ENCODE measurements around the gene CLEC2L. TPM values are rescaled to one million over a fixed set of nuclear protein-coding genes. Genes with fewer than 3 reads are reported as not detected.

CLEC2L gene
- total and polyA plus RNA-seq, 2 of the 8 experiments (the other 6 are each of a cell fraction or from before 2014, with no cell fraction given): 0.20 to 1.9 TPM

GRCh38 chr7:139495580-139496125 lies 27.8 kb upstream of the CLEC2L start:
- Histone ChIP-seq H3K9ac (replicated peaks in 1 of 4; ENCODE audit: extremely low read depth in 1 of 4, low read depth in 3 of 4, low read length in 3 of 4) (no peak overlapping the region), H3K23ac (ENCODE audit: insufficient read length) (no peak overlapping the region), H3K4me2 (ENCODE audit: insufficient read depth in 1 of 2, low read depth in 2 of 2, low read length in 2 of 2) (no peak overlapping the region), H3K4me3 (ENCODE audit: extremely low read depth in 1 of 4, insufficient read depth in 2 of 4, low read depth in 3 of 4, low read length in 4 of 4) (no peak overlapping the region), H3K4ac (replicated peaks; ENCODE audit: insufficient read length, low read depth, low read length) (no peak overlapping the region), H3K36me3 (ENCODE audit: control insufficient read depth in 2 of 4, insufficient read depth in 4 of 4, low read length in 3 of 4) (no peaks in the 10 kb centered on the region), H3K4me1 (replicated peaks in 1 of 4; ENCODE audit: control insufficient read depth in 3 of 4, insufficient read depth in 4 of 4, low read length in 3 of 4) (no peaks in the 10 kb centered on the region), H2BK20ac (ENCODE audit: low read length) (no peak overlapping the region), H4K91ac (replicated peaks; ENCODE audit: insufficient read length, low read length) (no peak overlapping the region), H3K14ac (ENCODE audit: insufficient read length) (no peak overlapping the region), H3K23me2 (ENCODE audit: low read depth, low read length) (no peaks in the 10 kb centered on the region), H3K9me3 (ENCODE audit: insufficient read depth in 2 of 2, low read depth in 1 of 2, low read length in 1 of 2) (no peaks in the 10 kb centered on the region), H2BK120ac (replicated peaks; ENCODE audit: low read depth, low read length) (no peak overlapping the region), H4K8ac (ENCODE audit: extremely low read depth, insufficient read depth, low read length) (no peak overlapping the region), H3K18ac (ENCODE audit: extremely low read depth, low read length) (no peak overlapping the region; the same call in 1 of the 2 replicates), H2AFZ (ENCODE audit: low read length) (no peak overlapping the region), H4K5ac (ENCODE audit: insufficient read length, low read depth, low read length) (no peak overlapping the region), H3K27ac (ENCODE audit: low read depth, low read length) (no peak overlapping the region), H2BK12ac (ENCODE audit: low read depth, low read length) (no peak overlapping the region), H3K27me3 (replicated peaks in 1 of 4; ENCODE audit: control insufficient read depth in 3 of 4, extremely low read depth in 1 of 4, insufficient read depth in 3 of 4, low read length in 3 of 4) (peaks cover 0 to 7% (median 5%) of the 10 kb centered on the region in 4 experiments; a peak in 3 of 7 replicates), H4K20me1 (replicated peaks in 1 of 2; ENCODE audit: control insufficient read depth in 1 of 2, insufficient read depth in 2 of 2, low read length in 2 of 2) (no peaks in the 10 kb centered on the region), H2AK5ac (ENCODE audit: low read depth, low read length) (0 out of 2 replicates have a peak overlapping the region, but pooled peaks have one; percentile 78), H2BK5ac (ENCODE audit: low read depth, low read length) (0 out of 2 replicates have a peak overlapping the region, but pooled peaks have one; percentile 78), H3K79me1 (ENCODE audit: low read depth, low read length) (no peaks in the 10 kb centered on the region), H3K56ac (replicated peaks; ENCODE audit: insufficient read length, low read depth, low read length) (no peak overlapping the region), H3K79me2 (ENCODE audit: control insufficient read depth in 1 of 2, insufficient read depth in 2 of 2, low read length in 2 of 2) (no peaks in the 10 kb centered on the region), H2BK15ac (ENCODE audit: low read length) (peak overlapping the region; percentile 46; the same call in 1 of the 2 replicates)
- no peak for FAIRE-seq
- ChIA-PET POLR2A (ENCODE audit: partially characterized antibody) (interaction anchor here (1.9 kb wide), 1 partner anchor 13 kb away, joined by 5 read pairs; the partner anchor contains the start of gene KLRG2), CTCF (ENCODE audit: partially characterized antibody) (interaction anchor here (0.8 to 1.7 kb wide), 4 partner anchors 11 to 125 kb away, joined by 3 to 6 read pairs (median 4); no protein-coding TSS in a partner anchor)
- 82% methylated on average over 8 of the region's 8 CpGs; no CpG with 5 or more reads in 1 of the 2 experiments for WGBS, 2 experiments (ENCODE audit: extremely low coverage in 1 of 2, insufficient coverage in 1 of 2, insufficient read length in 1 of 2, insufficient replicate concordance in 2 of 2, low coverage in 1 of 2, low lambda C conversion rate in 2 of 2, missing lambda C conversion rate in 1 of 2)
- DNase-seq (ENCODE audit: low read depth in 1 of 2, low spot score in 2 of 2): no peak
- TF ChIP-seq E2F6 (IDR thresholded peaks at IDR 0.05) (no peak), CHD1 (IDR thresholded peaks at IDR 0.05; ENCODE audit: low read depth, low read length) (no peak), GABPA (IDR thresholded peaks at IDR 0.05; ENCODE audit: borderline replicate concordance, insufficient read depth, low read length) (no peak), BRCA1 (IDR thresholded peaks at IDR 0.05; ENCODE audit: low read depth, low read length) (no peak), TAF7 (optimal IDR thresholded peaks at IDR 0.05; ENCODE audit: borderline replicate concordance, low read depth, low read length) (no peak), POLR2A (IDR thresholded peaks at IDR 0.05; ENCODE audit: control extremely low read depth in 1 of 2, low read depth in 2 of 2, low read length in 2 of 2) (no peak), EGR1 (IDR thresholded peaks at IDR 0.05; ENCODE audit: borderline replicate concordance, low read depth, low read length) (no peak), PHF8 (conservative IDR thresholded peaks at IDR 0.05; ENCODE audit: low read depth, low read length) (no peak), JUN (IDR thresholded peaks at IDR 0.05; ENCODE audit: low read depth, low read length) (no peak), NRF1 (IDR thresholded peaks at IDR 0.05; ENCODE audit: low read depth, low read length) (no peak), JUND (IDR thresholded peaks at IDR 0.05; ENCODE audit: low read length) (no peak), SUZ12 (IDR thresholded peaks at IDR 0.05; ENCODE audit: low read length) (no peak), KDM1A (IDR thresholded peaks at IDR 0.05; ENCODE audit: borderline replicate concordance, low read length) (no peak), SP2 (IDR thresholded peaks at IDR 0.05; ENCODE audit: low read length) (no peak)

Data from H1 (cell line).